ENCODE results near the gene PXDN.

PXDN gene

GRCh38 chr2:1740716-1741589 is 3.4 kb downstream of the PXDN start:
- TF ChIP-seq CTCF (conservative IDR thresholded peaks at IDR 0.05): no peak
- H3K27ac ChIP-seq: no peak overlapping the region

GRCh38 chr2:1739961-1740715 is 4.2 kb downstream of the PXDN start:
- H3K27ac ChIP-seq: no peak overlapping the region
- no peak for TF ChIP-seq CTCF (conservative IDR thresholded peaks at IDR 0.05)

- TF ChIP-seq CTCF (conservative IDR thresholded peaks at IDR 0.05): no peak
- H3K27ac ChIP-seq: no peak overlapping the region
Observed at GRCh38 chr2:1739322-1739957, 4.9 kb downstream of the PXDN start.

GRCh38 chr2:1738646-1739302 is 5.5 kb downstream of the PXDN start:
- no peak for TF ChIP-seq CTCF (conservative IDR thresholded peaks at IDR 0.05)
- no peak overlapping the region for H3K27ac ChIP-seq

GRCh38 chr2:1738163-1738562 is 6.2 kb downstream of the PXDN start:
- H3K27ac ChIP-seq: no peak overlapping the region
- no peak for TF ChIP-seq CTCF (conservative IDR thresholded peaks at IDR 0.05)

- peak overlapping the region; percentile 44 for H3K27ac ChIP-seq
- TF ChIP-seq CTCF (conservative IDR thresholded peaks at IDR 0.05): no peak
Observed at GRCh38 chr2:1736997-1737480, 7.3 kb downstream of the PXDN start.

Data from VCaP (cell line).